HUES64 (cell line): ENCODE measurements around the gene CTLA4.

Experiments
- H3K27ac ChIP-seq: 2 replicates; pipeline ENCODE4 v1.7.0; 2013; ENCODE audit warnings: low read depth, low read length, inconsistent platforms
- H3K27me3 ChIP-seq: 2 replicates; pipeline ENCODE4 v1.6.1; 2013; ENCODE audit warnings: mild to moderate bottlenecking, low read length; ENCODE audit not compliant: insufficient read depth
- H3K36me3 ChIP-seq: 2 replicates; pipeline ENCODE4 v1.6.1; 2013; ENCODE audit warnings: mild to moderate bottlenecking, low read length; ENCODE audit not compliant: insufficient read depth
- H3K4me1 ChIP-seq: 2 replicates; pipeline ENCODE4 v1.6.1; 2013; ENCODE audit warnings: mild to moderate bottlenecking, low read length, moderate library complexity; ENCODE audit not compliant: insufficient read depth
- H3K4me3 ChIP-seq: 2 replicates; pipeline ENCODE4 v1.5.1; 2013; ENCODE audit warnings: mild to moderate bottlenecking, low read length, moderate library complexity
- H3K9ac ChIP-seq: 2 replicates; pipeline ENCODE4 v1.6.1; 2013; ENCODE audit warnings: mild to moderate bottlenecking, low read depth, low read length
- H3K9me3 ChIP-seq: 2 replicates; pipeline ENCODE4 v1.6.1; 2013; ENCODE audit warnings: low read depth, low read length; ENCODE audit not compliant: insufficient read depth
- WGBS: fragments of 150-250, 120-280 bp; methylation state at CpG from one replicate; pipeline ENCODE4 v1.1.7; 2013; ENCODE audit warnings: missing lambda C conversion rate; 5-methylcytosine and 5-hydroxymethylcytosine counted together

The CTLA4 gene

GRCh38 chr2:203858176-203858575 lies 9.4 kb upstream of the CTLA4 start:
- no peaks in the 10 kb centered on the region for H3K9me3 ChIP-seq

GRCh38 chr2:203859030-203859789 lies 8.4 kb upstream of the CTLA4 start:
- Histone ChIP-seq H3K4me3 (no peak overlapping the region), H3K9me3 (no peaks in the 10 kb centered on the region), H3K27ac (no peak overlapping the region), H3K9ac (no peak overlapping the region), H3K27me3 (no peaks in the 10 kb centered on the region), H3K36me3 (no peaks in the 10 kb centered on the region), H3K4me1 (no peaks in the 10 kb centered on the region)
- WGBS: 92% methylated on average over 3 of the region's 3 CpGs

More at GRCh38 chr2:203858176-203858575, 9.4 kb upstream of the CTLA4 start:
- Histone ChIP-seq H3K4me3 (no peak overlapping the region), H3K36me3 (no peaks in the 10 kb centered on the region), H3K9ac (no peak overlapping the region), H3K27ac (no peak overlapping the region), H3K4me1 (no peaks in the 10 kb centered on the region), H3K27me3 (no peaks in the 10 kb centered on the region)
- WGBS: 86% methylated on average over 2 of the region's 2 CpGs

- Histone ChIP-seq H3K9ac (no peak overlapping the region), H3K36me3 (no peaks in the 10 kb centered on the region), H3K27me3 (no peaks in the 10 kb centered on the region), H3K4me3 (no peak overlapping the region), H3K4me1 (no peaks in the 10 kb centered on the region), H3K9me3 (no peaks in the 10 kb centered on the region), H3K27ac (no peak overlapping the region)
- WGBS: 88% methylated on average over 2 of the region's 4 CpGs
Measured at GRCh38 chr2:203861197-203861596, 6.4 kb upstream of the CTLA4 start.

GRCh38 chr2:203861607-203862006 lies 6.0 kb upstream of the CTLA4 start:
- Histone ChIP-seq H3K9me3 (no peaks in the 10 kb centered on the region), H3K9ac (no peak overlapping the region), H3K27ac (no peak overlapping the region), H3K4me3 (no peak overlapping the region), H3K27me3 (no peaks in the 10 kb centered on the region), H3K36me3 (no peaks in the 10 kb centered on the region), H3K4me1 (no peaks in the 10 kb centered on the region)
- no CpG with 5 or more reads among the region's 1 CpG for WGBS

- Histone ChIP-seq H3K9me3 (no peaks in the 10 kb centered on the region), H3K4me3 (no peak overlapping the region), H3K4me1 (no peaks in the 10 kb centered on the region), H3K27me3 (no peaks in the 10 kb centered on the region), H3K9ac (no peak overlapping the region), H3K27ac (no peak overlapping the region), H3K36me3 (no peaks in the 10 kb centered on the region)
- 85% methylated on average over 6 of the region's 6 CpGs for WGBS
Measured at GRCh38 chr2:203869223-203870042, 1.9 kb downstream of the CTLA4 start.

GRCh38 chr2:203870481-203870880 lies 2.9 kb downstream of the CTLA4 start:
- Histone ChIP-seq H3K27ac (no peak overlapping the region), H3K9me3 (no peaks in the 10 kb centered on the region), H3K9ac (no peak overlapping the region), H3K27me3 (no peaks in the 10 kb centered on the region), H3K36me3 (no peaks in the 10 kb centered on the region), H3K4me1 (no peaks in the 10 kb centered on the region), H3K4me3 (no peak overlapping the region)
- 93% methylated on average over 9 of the region's 9 CpGs for WGBS

- no peaks in the 10 kb centered on the region for H3K4me1 ChIP-seq
- no peak overlapping the region for H3K4me3 ChIP-seq
- WGBS: 91% methylated on average over 2 of the region's 2 CpGs
- H3K27ac ChIP-seq: no peak overlapping the region
- H3K9ac ChIP-seq: no peak overlapping the region
- no peaks in the 10 kb centered on the region for H3K27me3 ChIP-seq
- no peaks in the 10 kb centered on the region for H3K36me3 ChIP-seq
- H3K9me3 ChIP-seq: no peaks in the 10 kb centered on the region
Measured at GRCh38 chr2:203870941-203871340, 3.4 kb downstream of the CTLA4 start.

GRCh38 chr2:203871371-203871983 lies 3.9 kb downstream of the CTLA4 start:
- 90% methylated on average over 6 of the region's 6 CpGs for WGBS
- H3K9me3 ChIP-seq: no peaks in the 10 kb centered on the region
- H3K27ac ChIP-seq: no peak overlapping the region
- H3K36me3 ChIP-seq: no peaks in the 10 kb centered on the region
- no peaks in the 10 kb centered on the region for H3K4me1 ChIP-seq
- H3K27me3 ChIP-seq: no peaks in the 10 kb centered on the region
- H3K9ac ChIP-seq: no peak overlapping the region
- no peak overlapping the region for H3K4me3 ChIP-seq

- Histone ChIP-seq H3K4me1 (no peaks in the 10 kb centered on the region), H3K36me3 (no peaks in the 10 kb centered on the region), H3K9ac (no peak overlapping the region), H3K4me3 (no peak overlapping the region), H3K27ac (no peak overlapping the region), H3K9me3 (no peaks in the 10 kb centered on the region), H3K27me3 (no peaks in the 10 kb centered on the region)
- WGBS: 90% methylated on average over 2 of the region's 2 CpGs
Measured at GRCh38 chr2:203873461-203873860, 5.9 kb downstream of the CTLA4 start.

GRCh38 chr2:203873921-203874631 lies 6.5 kb downstream of the CTLA4 start:
- 76% methylated on average over 5 of the region's 5 CpGs for WGBS
- H3K4me1 ChIP-seq: no peaks in the 10 kb centered on the region
- H3K27ac ChIP-seq: no peak overlapping the region
- H3K27me3 ChIP-seq: no peaks in the 10 kb centered on the region
- no peaks in the 10 kb centered on the region for H3K36me3 ChIP-seq
- no peaks in the 10 kb centered on the region for H3K9me3 ChIP-seq
- H3K4me3 ChIP-seq: no peak overlapping the region
- H3K9ac ChIP-seq: no peak overlapping the region

- 93% methylated on average over 4 of the region's 4 CpGs for WGBS
- H3K9me3 ChIP-seq: no peaks in the 10 kb centered on the region
- no peak overlapping the region for H3K9ac ChIP-seq
- no peak overlapping the region for H3K4me3 ChIP-seq
- no peak overlapping the region for H3K27ac ChIP-seq
- H3K27me3 ChIP-seq: no peaks in the 10 kb centered on the region
- no peaks in the 10 kb centered on the region for H3K36me3 ChIP-seq
- H3K4me1 ChIP-seq: no peaks in the 10 kb centered on the region
Measured at GRCh38 chr2:203875471-203875870, 7.9 kb downstream of the CTLA4 start.
